HepG2 (cell line): ENCODE results near the gene C2CD2. TPM values are rescaled to one million over a fixed set of nuclear protein-coding genes. Genes with fewer than 3 reads are reported as not detected.

ENCODE experiments used
- KMT2B ChIP-seq: IDR thresholded peaks from 2 replicates; pipeline ENCODE4 v1.6.1; 2016; ENCODE audit warnings: missing genetic modification reagents, missing compliant biosample characterization
- MEF2D ChIP-seq: sonication (generic); formaldehyde crosslinking; IDR thresholded peaks from 2 replicates; pipeline ENCODE4 v1.5.1; 2020; ENCODE audit warnings: mild to moderate bottlenecking, missing genetic modification reagents
- NCOR1 ChIP-seq: fragments of 200-600 bp; sonication (generic); IDR thresholded peaks from 2 replicates; pipeline ENCODE4 v1.7.0; 2017; ENCODE audit warnings: antibody characterized with exemption, low read length, borderline replicate concordance
- NFATC3 ChIP-seq: sonication (generic); formaldehyde crosslinking; IDR thresholded peaks from 2 replicates; pipeline ENCODE4 v1.5.1; 2020; ENCODE audit warnings: mild to moderate bottlenecking, missing genetic modification reagents
- RFXAP ChIP-seq: sonication (generic); formaldehyde crosslinking; IDR thresholded peaks from 2 replicates; pipeline ENCODE4 v1.4.0; 2020; ENCODE audit warnings: missing genetic modification reagents, borderline replicate concordance
- SMAD9 ChIP-seq: sonication (generic); formaldehyde crosslinking; IDR thresholded peaks from 2 replicates; pipeline ENCODE4 v1.5.1; 2020; ENCODE audit warnings: mild to moderate bottlenecking, missing genetic modification reagents
- TERF1 ChIP-seq: sonication (generic); formaldehyde crosslinking; IDR thresholded peaks from 2 replicates; pipeline ENCODE4 v1.8.0; 2022; ENCODE audit warnings: mild to moderate bottlenecking, missing genetic modification reagents, moderate library complexity
- ZNF124 ChIP-seq: sonication (generic); formaldehyde crosslinking; IDR thresholded peaks from 2 replicates; pipeline ENCODE4 v1.4.0; 2020; ENCODE audit warnings: missing genetic modification reagents
- ZNF281 ChIP-seq: sonication (generic); formaldehyde crosslinking; IDR thresholded peaks from 2 replicates; pipeline ENCODE4 v1.4.0; 2020; ENCODE audit warnings: missing genetic modification reagents, borderline replicate concordance
- ZNF362 ChIP-seq: sonication (generic); formaldehyde crosslinking; IDR thresholded peaks from 2 replicates; pipeline ENCODE4 v1.4.0; 2020; ENCODE audit warnings: missing genetic modification reagents, mild to moderate bottlenecking, borderline replicate concordance
- ZNF382 ChIP-seq: sonication (generic); formaldehyde crosslinking; IDR thresholded peaks from 2 replicates; pipeline ENCODE4 v1.5.0; 2020; ENCODE audit warnings: missing genetic modification reagents, mild to moderate bottlenecking, borderline replicate concordance
- ZNF441 ChIP-seq: sonication (generic); formaldehyde crosslinking; IDR thresholded peaks from 2 replicates; pipeline ENCODE4 v1.7.0; 2021; ENCODE audit warnings: missing genetic modification reagents, borderline replicate concordance
- ZNF749 ChIP-seq: sonication (generic); formaldehyde crosslinking; IDR thresholded peaks from 2 replicates; pipeline ENCODE4 v1.8.0; 2022; ENCODE audit warnings: mild to moderate bottlenecking, missing genetic modification reagents, moderate library complexity, borderline replicate concordance
- ZNF761 ChIP-seq: sonication (generic); formaldehyde crosslinking; conservative IDR thresholded peaks from 2 replicates; pipeline ENCODE4 v1.4.0; 2020; ENCODE audit warnings: mild to moderate bottlenecking, missing genetic modification reagents
- ZNF788 ChIP-seq: sonication (generic); formaldehyde crosslinking; IDR thresholded peaks from 2 replicates; pipeline ENCODE4 v1.5.0; 2020; ENCODE audit warnings: mild to moderate bottlenecking, missing genetic modification reagents, borderline replicate concordance
- ZNF878 ChIP-seq: sonication (generic); formaldehyde crosslinking; IDR thresholded peaks from 2 replicates; pipeline ENCODE4 v1.8.1; 2023; ENCODE audit warnings: mild to moderate bottlenecking, missing genetic modification reagents, moderate library complexity
- ZSCAN31 ChIP-seq: sonication (generic); formaldehyde crosslinking; IDR thresholded peaks from 2 replicates; pipeline ENCODE4 v1.5.0; 2020; ENCODE audit warnings: low read depth, mild to moderate bottlenecking, missing genetic modification reagents
- polyA plus RNA-seq, 8 experiments: library from polyadenylated mRNA; depleted of rRNA in 3 of 8; stranded (reverse) in 7 of 8; unstranded in 1 of 8; fragments of >200 nt; fragmentation: Illumina TruSeq in 4 of 8; extraction: Trizol in 4 of 8; gene quantifications; 2 replicates each; pipeline versions ENCODE4 v1.2.1 to v1.2.3, GENCODE V29; 2011 to 2016; ENCODE audit warnings: low read depth in 4 of 8, missing spikeins in 1 of 8, mixed read lengths in 1 of 8; ENCODE audit not compliant: insufficient read depth in 1 of 8
- total RNA-seq, 5 experiments: library from RNA; depleted of rRNA; stranded (reverse); fragments of >200 nt; fragmentation: Illumina TruSeq; extraction: Trizol; gene quantifications; 2 replicates each; pipeline ENCODE4 v1.2.3, GENCODE V29; 2016; ENCODE audit warnings: low read depth in 1 of 5

Gene C2CD2
- total and polyA plus RNA-seq, 2 of the 13 experiments (the other 11 are each of a cell fraction or from before 2014, with no cell fraction given): 12.5 to 19.7 TPM

GRCh38 chr21:41877901-41878830, 75.7 kb downstream of the C2CD2 start (continued):
- TF ChIP-seq TERF1 (CRISPR knock-in tag) (no peak), ZNF362 (CRISPR knock-in tag) (no peak), ZNF382 (no peak), ZNF761 (CRISPR knock-in tag) (no peak), NCOR1 (no peak), ZSCAN31 (CRISPR knock-in tag) (no peak), ZNF749 (CRISPR knock-in tag) (no peak), MEF2D (no peak), ZNF788 (CRISPR knock-in tag) (no peak), ZNF878 (CRISPR knock-in tag) (no peak), SMAD9 (CRISPR knock-in tag) (no peak), ZNF124 (CRISPR knock-in tag) (no peak), ZNF441 (CRISPR knock-in tag) (0 out of 2 replicates have a peak, but pooled peaks have one; percentile 27), RFXAP (CRISPR knock-in tag) (no peak), NFATC3 (no peak), ZNF281 (CRISPR knock-in tag) (no peak), KMT2B (CRISPR knock-in tag) (no peak; the same call in 1 of the 2 replicates)
